ENCODE results near the gene SLC8B1. TPM values are rescaled to one million over a fixed set of nuclear protein-coding genes. Genes with fewer than 3 reads are reported as not detected.

The SLC8B1 gene
- total RNA-seq, 1 donor from 2014 or later = 41.1 TPM

- H3K4me3 ChIP-seq (ENCODE audit: low read depth, low read length) = no peak overlapping the region
- no peaks in the 10 kb centered on the region for H3K36me3 ChIP-seq (ENCODE audit: control insufficient read depth, insufficient read depth, low read length)
- no peak for TF ChIP-seq CTCF (IDR thresholded peaks at IDR 0.05; ENCODE audit: insufficient read depth, low read length, poor library complexity, severe bottlenecking)
- no peak for DNase-seq (ENCODE audit: low read depth)
- H3K27me3 ChIP-seq (ENCODE audit: control insufficient read depth, insufficient read depth, low read length) = no peaks in the 10 kb centered on the region
Measured at GRCh38 chr12:113318046-113318656, 16.8 kb downstream of the SLC8B1 start.

GRCh38 chr12:113317122-113317521 is 17.8 kb downstream of the SLC8B1 start:
- Histone ChIP-seq H3K4me3 (ENCODE audit: low read depth, low read length) (no peak overlapping the region), H3K36me3 (ENCODE audit: control insufficient read depth, insufficient read depth, low read length) (no peaks in the 10 kb centered on the region), H3K27me3 (ENCODE audit: control insufficient read depth, insufficient read depth, low read length) (no peaks in the 10 kb centered on the region)
- no peak for TF ChIP-seq CTCF (IDR thresholded peaks at IDR 0.05; ENCODE audit: insufficient read depth, low read length, poor library complexity, severe bottlenecking)
- DNase-seq (ENCODE audit: low read depth) = no peak

DNA sequence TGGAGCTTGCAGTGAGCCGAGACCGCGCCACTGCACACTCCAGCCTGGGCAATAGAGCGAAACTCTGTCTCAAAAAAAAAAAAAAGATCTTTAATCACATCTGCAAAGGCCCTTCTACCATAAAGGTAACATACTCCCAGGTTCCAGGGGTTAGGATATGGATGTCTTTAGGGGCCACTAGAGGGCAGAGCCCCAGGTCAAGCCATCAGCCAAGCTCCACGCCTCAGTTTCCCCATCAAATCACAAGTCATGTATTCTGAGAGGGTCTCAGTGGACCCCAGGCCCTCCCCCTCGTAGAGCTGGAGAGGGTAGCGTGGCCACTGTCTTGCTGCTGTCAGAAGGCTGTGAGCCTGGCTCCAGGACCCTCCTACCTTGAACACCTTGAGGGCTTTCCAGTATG is 18.8 kb downstream of the SLC8B1 start:
- no peak for DNase-seq (ENCODE audit: low read depth)
- Histone ChIP-seq H3K36me3 (ENCODE audit: control insufficient read depth, insufficient read depth, low read length) (no peaks in the 10 kb centered on the region), H3K27me3 (ENCODE audit: control insufficient read depth, insufficient read depth, low read length) (no peaks in the 10 kb centered on the region), H3K4me3 (ENCODE audit: low read depth, low read length) (no peak overlapping the region)
- no peak for TF ChIP-seq CTCF (IDR thresholded peaks at IDR 0.05; ENCODE audit: insufficient read depth, low read length, poor library complexity, severe bottlenecking)

DNA sequence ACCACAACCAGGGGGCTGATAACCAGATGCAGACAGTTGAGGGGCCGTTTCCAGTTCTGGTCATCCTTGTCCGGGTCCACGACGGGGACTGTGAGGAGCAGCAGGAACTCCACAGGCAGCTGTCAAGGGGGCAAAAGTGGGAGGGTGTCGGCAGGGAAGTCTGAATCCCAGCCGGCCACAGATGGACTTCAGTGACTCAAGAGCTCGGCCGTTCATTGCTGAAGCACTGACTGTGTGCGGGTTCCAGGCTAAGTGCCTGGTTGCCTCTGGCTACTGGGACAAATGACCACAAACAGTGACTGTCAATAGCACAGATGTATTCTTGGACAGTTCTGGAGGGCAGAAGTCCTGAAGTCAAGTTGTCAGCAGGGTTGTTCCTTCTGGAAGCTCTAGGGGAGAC is 19.6 kb downstream of the SLC8B1 start:
- no peak overlapping the region for H3K4me3 ChIP-seq (ENCODE audit: low read depth, low read length)
- no peaks in the 10 kb centered on the region for H3K36me3 ChIP-seq (ENCODE audit: control insufficient read depth, insufficient read depth, low read length)
- no peak for TF ChIP-seq CTCF (IDR thresholded peaks at IDR 0.05; ENCODE audit: insufficient read depth, low read length, poor library complexity, severe bottlenecking)
- no peak for DNase-seq (ENCODE audit: low read depth)
- H3K27me3 ChIP-seq (ENCODE audit: control insufficient read depth, insufficient read depth, low read length) = no peaks in the 10 kb centered on the region

- Histone ChIP-seq H3K27me3 (ENCODE audit: control insufficient read depth, insufficient read depth, low read length) (no peaks in the 10 kb centered on the region), H3K36me3 (ENCODE audit: control insufficient read depth, insufficient read depth, low read length) (peaks cover 1% of the 10 kb centered on the region), H3K4me3 (ENCODE audit: low read depth, low read length) (no peak overlapping the region)
- no peak for TF ChIP-seq CTCF (IDR thresholded peaks at IDR 0.05; ENCODE audit: insufficient read depth, low read length, poor library complexity, severe bottlenecking)
- DNase-seq (ENCODE audit: low read depth) = peak; percentile 32
Measured at GRCh38 chr12:113314121-113314529, 20.8 kb downstream of the SLC8B1 start.

DNA sequence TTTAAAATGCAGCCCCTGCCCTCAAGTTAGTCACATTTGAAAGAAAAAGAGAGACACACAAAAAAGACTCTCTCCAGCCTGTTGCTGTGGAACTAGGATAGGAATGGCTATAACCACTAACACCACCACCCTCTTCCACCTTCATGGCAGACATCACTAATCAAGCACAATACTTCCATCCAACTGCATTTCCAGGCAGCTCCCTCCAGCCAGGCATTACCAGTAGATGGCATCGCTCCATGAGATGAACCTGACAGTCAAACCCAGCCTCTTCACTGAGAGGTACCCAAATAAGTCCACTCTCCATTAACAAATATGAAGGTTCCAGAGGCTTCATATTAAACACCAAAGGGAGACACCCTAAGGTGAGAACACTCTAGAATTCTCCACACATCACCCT is 24.4 kb downstream of the SLC8B1 start:
- Histone ChIP-seq H3K36me3 (ENCODE audit: control insufficient read depth, insufficient read depth, low read length) (peaks cover 1% of the 10 kb centered on the region), H3K27me3 (ENCODE audit: control insufficient read depth, insufficient read depth, low read length) (no peaks in the 10 kb centered on the region), H3K4me3 (ENCODE audit: low read depth, low read length) (no peak overlapping the region)
- no peak for DNase-seq (ENCODE audit: low read depth)
- TF ChIP-seq CTCF (IDR thresholded peaks at IDR 0.05; ENCODE audit: insufficient read depth, low read length, poor library complexity, severe bottlenecking) = peak; percentile 11
